GM12878 (cell line): Measurements from ENCODE around the gene MAP7. TPM values are rescaled to one million over a fixed set of nuclear protein-coding genes. Genes with fewer than 3 reads are reported as not detected.

Experiments used
- EED ChIP-seq: sonication (generic); IDR thresholded peaks from 2 replicates; pipeline ENCODE4 v1.6.1; 2016; ENCODE audit warnings: antibody characterized with exemption, low read depth
- EP300 ChIP-seq, 2 experiments: fragments of 150-350 bp in 1 of 2; IDR thresholded peaks; 2 replicates each; pipeline ENCODE4 v1.6.1; 2011 to 2012; ENCODE audit warnings: low read depth in 2 of 2, low read length in 2 of 2, borderline replicate concordance in 1 of 2, improper control_type of control experiment in 1 of 2, inconsistent platforms in 1 of 2; ENCODE audit not compliant: control insufficient read depth in 1 of 2
- HDAC2 ChIP-seq: fragments of 200-600 bp; sonication (generic); IDR thresholded peaks from 2 replicates; pipeline ENCODE4 v1.6.1; 2017
- MEF2A ChIP-seq: IDR thresholded peaks from 2 replicates; pipeline ENCODE4 v1.6.1; 2011; ENCODE audit warnings: low read depth, mild to moderate bottlenecking, low read length, moderate library complexity; ENCODE audit not compliant: insufficient read depth
- TAF1 ChIP-seq: IDR thresholded peaks from 2 replicates; pipeline ENCODE4 v1.6.1; 2011; ENCODE audit warnings: mild to moderate bottlenecking, low read depth, low read length, borderline replicate concordance
- polyA plus RNA-seq, 11 experiments: library from polyadenylated mRNA; depleted of rRNA in 4 of 11; unstranded in 6 of 11; stranded (reverse) in 5 of 11; fragments of >200 nt; fragmentation: Nextera tagmentation in 4 of 11; fragmentation: Illumina TruSeq in 1 of 11; extraction: Ambion mirVana in 4 of 11; extraction: Trizol in 1 of 11; gene quantifications; 1 replicate in 1 of 11; 2 replicates in 10 of 11; pipeline versions ENCODE4 v1.2.1 to v1.2.3, GENCODE V29; 2011 to 2016; ENCODE audit warnings: inconsistent platforms in 2 of 11, missing spikeins in 2 of 11, low read depth in 1 of 11
- total RNA-seq, 4 experiments: library from RNA; depleted of rRNA in 3 of 4; stranded (reverse); fragments of >200 nt in 3 of 4; fragmentation: Illumina TruSeq in 1 of 4; extraction: Trizol in 1 of 4; gene quantifications; 2 replicates each; pipeline versions ENCODE4 v1.2.1 to v1.2.3, GENCODE V29; 2013 to 2021
- TF ChIP-seq, protein P1 (sequence below): IDR thresholded peaks from 2 replicates; pipeline ENCODE4 v1.6.1; 2012; ENCODE audit warnings: improper control_type of control experiment, low read depth, low read length; ENCODE audit not compliant: insufficient replicate concordance
- TF ChIP-seq, protein P2 (sequence below): fragments of 450-650 bp; formaldehyde crosslinking; IDR thresholded peaks from 2 replicates; pipeline ENCODE4 v1.4.0; 2020; ENCODE audit warnings: mild to moderate bottlenecking, moderate library complexity
- TF ChIP-seq, protein P3 (sequence below): fragments of 450-650 bp; IDR thresholded peaks from 2 replicates; pipeline ENCODE4 v1.6.1; 2017; ENCODE audit warnings: mild to moderate bottlenecking, low read depth, inconsistent platforms; ENCODE audit not compliant: poor library complexity, severe bottlenecking
- TF ChIP-seq, protein P4 (sequence below): fragments of 450-650 bp; IDR thresholded peaks from 2 replicates; pipeline ENCODE4 v1.6.1; 2016; ENCODE audit warnings: mild to moderate bottlenecking, moderate library complexity, borderline replicate concordance

MAP7 gene
- total and polyA plus RNA-seq, 10 of the 15 experiments (the other 5 are each of a cell fraction or from before 2014, with no cell fraction given), result 0.04 to 0.17 (median 0.08) TPM; not detected in 2

DNA sequence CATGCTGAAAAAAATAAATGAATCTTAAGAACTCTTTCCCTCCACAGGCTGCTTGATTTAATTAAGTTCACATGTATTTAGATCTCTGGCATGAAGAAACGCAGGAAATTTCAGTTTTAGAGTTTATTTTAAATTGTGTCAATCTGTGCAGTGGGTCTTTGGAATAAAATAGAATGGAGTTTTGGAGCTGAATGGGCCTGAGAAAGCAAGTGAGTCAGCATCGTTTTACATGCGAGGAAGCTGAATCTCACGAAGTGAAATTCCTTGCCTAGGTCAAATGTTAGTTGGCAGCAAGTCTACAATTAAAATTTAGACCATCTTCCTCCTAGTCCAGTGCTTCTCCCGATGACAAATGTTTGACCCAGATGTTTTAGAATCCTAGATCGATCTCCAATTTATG is 22.4 kb downstream of the MAP7 start (continued):
- TF ChIP-seq, protein P1, sequence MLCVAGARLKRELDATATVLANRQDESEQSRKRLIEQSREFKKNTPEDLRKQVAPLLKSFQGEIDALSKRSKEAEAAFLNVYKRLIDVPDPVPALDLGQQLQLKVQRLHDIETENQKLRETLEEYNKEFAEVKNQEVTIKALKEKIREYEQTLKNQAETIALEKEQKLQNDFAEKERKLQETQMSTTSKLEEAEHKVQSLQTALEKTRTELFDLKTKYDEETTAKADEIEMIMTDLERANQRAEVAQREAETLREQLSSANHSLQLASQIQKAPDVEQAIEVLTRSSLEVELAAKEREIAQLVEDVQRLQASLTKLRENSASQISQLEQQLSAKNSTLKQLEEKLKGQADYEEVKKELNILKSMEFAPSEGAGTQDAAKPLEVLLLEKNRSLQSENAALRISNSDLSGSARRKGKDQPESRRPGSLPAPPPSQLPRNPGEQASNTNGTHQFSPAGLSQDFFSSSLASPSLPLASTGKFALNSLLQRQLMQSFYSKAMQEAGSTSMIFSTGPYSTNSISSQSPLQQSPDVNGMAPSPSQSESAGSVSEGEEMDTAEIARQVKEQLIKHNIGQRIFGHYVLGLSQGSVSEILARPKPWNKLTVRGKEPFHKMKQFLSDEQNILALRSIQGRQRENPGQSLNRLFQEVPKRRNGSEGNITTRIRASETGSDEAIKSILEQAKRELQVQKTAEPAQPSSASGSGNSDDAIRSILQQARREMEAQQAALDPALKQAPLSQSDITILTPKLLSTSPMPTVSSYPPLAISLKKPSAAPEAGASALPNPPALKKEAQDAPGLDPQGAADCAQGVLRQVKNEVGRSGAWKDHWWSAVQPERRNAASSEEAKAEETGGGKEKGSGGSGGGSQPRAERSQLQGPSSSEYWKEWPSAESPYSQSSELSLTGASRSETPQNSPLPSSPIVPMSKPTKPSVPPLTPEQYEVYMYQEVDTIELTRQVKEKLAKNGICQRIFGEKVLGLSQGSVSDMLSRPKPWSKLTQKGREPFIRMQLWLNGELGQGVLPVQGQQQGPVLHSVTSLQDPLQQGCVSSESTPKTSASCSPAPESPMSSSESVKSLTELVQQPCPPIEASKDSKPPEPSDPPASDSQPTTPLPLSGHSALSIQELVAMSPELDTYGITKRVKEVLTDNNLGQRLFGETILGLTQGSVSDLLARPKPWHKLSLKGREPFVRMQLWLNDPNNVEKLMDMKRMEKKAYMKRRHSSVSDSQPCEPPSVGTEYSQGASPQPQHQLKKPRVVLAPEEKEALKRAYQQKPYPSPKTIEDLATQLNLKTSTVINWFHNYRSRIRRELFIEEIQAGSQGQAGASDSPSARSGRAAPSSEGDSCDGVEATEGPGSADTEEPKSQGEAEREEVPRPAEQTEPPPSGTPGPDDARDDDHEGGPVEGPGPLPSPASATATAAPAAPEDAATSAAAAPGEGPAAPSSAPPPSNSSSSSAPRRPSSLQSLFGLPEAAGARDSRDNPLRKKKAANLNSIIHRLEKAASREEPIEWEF, result no peak
- TF ChIP-seq EED, result no peak
- TF ChIP-seq HDAC2, result no peak
- TF ChIP-seq, protein P2, sequence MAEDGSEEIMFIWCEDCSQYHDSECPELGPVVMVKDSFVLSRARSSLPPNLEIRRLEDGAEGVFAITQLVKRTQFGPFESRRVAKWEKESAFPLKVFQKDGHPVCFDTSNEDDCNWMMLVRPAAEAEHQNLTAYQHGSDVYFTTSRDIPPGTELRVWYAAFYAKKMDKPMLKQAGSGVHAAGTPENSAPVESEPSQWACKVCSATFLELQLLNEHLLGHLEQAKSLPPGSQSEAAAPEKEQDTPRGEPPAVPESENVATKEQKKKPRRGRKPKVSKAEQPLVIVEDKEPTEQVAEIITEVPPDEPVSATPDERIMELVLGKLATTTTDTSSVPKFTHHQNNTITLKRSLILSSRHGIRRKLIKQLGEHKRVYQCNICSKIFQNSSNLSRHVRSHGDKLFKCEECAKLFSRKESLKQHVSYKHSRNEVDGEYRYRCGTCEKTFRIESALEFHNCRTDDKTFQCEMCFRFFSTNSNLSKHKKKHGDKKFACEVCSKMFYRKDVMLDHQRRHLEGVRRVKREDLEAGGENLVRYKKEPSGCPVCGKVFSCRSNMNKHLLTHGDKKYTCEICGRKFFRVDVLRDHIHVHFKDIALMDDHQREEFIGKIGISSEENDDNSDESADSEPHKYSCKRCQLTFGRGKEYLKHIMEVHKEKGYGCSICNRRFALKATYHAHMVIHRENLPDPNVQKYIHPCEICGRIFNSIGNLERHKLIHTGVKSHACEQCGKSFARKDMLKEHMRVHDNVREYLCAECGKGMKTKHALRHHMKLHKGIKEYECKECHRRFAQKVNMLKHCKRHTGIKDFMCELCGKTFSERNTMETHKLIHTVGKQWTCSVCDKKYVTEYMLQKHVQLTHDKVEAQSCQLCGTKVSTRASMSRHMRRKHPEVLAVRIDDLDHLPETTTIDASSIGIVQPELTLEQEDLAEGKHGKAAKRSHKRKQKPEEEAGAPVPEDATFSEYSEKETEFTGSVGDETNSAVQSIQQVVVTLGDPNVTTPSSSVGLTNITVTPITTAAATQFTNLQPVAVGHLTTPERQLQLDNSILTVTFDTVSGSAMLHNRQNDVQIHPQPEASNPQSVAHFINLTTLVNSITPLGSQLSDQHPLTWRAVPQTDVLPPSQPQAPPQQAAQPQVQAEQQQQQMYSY (CRISPR knock-in tag), result no peak
- TF ChIP-seq, protein P3, sequence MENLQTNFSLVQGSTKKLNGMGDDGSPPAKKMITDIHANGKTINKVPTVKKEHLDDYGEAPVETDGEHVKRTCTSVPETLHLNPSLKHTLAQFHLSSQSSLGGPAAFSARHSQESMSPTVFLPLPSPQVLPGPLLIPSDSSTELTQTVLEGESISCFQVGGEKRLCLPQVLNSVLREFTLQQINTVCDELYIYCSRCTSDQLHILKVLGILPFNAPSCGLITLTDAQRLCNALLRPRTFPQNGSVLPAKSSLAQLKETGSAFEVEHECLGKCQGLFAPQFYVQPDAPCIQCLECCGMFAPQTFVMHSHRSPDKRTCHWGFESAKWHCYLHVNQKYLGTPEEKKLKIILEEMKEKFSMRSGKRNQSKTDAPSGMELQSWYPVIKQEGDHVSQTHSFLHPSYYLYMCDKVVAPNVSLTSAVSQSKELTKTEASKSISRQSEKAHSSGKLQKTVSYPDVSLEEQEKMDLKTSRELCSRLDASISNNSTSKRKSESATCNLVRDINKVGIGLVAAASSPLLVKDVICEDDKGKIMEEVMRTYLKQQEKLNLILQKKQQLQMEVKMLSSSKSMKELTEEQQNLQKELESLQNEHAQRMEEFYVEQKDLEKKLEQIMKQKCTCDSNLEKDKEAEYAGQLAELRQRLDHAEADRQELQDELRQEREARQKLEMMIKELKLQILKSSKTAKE, result no peak
- no peak for TF ChIP-seq EP300 (IDR thresholded peaks at IDR 0.05; ENCODE audit: borderline replicate concordance in 1 of 2, control insufficient read depth in 1 of 2, low read depth in 2 of 2, low read length in 2 of 2)
- no peak for TF ChIP-seq TAF1
- TF ChIP-seq, protein P4, sequence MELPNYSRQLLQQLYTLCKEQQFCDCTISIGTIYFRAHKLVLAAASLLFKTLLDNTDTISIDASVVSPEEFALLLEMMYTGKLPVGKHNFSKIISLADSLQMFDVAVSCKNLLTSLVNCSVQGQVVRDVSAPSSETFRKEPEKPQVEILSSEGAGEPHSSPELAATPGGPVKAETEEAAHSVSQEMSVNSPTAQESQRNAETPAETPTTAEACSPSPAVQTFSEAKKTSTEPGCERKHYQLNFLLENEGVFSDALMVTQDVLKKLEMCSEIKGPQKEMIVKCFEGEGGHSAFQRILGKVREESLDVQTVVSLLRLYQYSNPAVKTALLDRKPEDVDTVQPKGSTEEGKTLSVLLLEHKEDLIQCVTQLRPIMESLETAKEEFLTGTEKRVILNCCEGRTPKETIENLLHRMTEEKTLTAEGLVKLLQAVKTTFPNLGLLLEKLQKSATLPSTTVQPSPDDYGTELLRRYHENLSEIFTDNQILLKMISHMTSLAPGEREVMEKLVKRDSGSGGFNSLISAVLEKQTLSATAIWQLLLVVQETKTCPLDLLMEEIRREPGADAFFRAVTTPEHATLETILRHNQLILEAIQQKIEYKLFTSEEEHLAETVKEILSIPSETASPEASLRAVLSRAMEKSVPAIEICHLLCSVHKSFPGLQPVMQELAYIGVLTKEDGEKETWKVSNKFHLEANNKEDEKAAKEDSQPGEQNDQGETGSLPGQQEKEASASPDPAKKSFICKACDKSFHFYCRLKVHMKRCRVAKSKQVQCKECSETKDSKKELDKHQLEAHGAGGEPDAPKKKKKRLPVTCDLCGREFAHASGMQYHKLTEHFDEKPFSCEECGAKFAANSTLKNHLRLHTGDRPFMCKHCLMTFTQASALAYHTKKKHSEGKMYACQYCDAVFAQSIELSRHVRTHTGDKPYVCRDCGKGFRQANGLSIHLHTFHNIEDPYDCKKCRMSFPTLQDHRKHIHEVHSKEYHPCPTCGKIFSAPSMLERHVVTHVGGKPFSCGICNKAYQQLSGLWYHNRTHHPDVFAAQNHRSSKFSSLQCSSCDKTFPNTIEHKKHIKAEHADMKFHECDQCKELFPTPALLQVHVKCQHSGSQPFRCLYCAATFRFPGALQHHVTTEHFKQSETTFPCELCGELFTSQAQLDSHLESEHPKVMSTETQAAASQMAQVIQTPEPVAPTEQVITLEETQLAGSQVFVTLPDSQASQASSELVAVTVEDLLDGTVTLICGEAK, result no peak
- TF ChIP-seq MEF2A, result no peak
